IMR-90 (cell line): ENCODE measurements around the gene WDR90.

Experiments used
- BHLHE40 ChIP-seq: fragments of 150-350 bp; IDR thresholded peaks from 2 replicates; pipeline ENCODE4 v1.6.1; 2016; ENCODE audit warnings: mild to moderate bottlenecking, low read depth, low read length
- CEBPB ChIP-seq: IDR thresholded peaks from 2 replicates; pipeline ENCODE4 v1.6.1; 2012; ENCODE audit warnings: low read depth, low read length, improper control_type of control experiment
- CTCF ChIP-seq: conservative IDR thresholded peaks from 2 replicates; pipeline ENCODE4 v1.5.1; 2012; ENCODE audit warnings: mild to moderate bottlenecking, low read depth, low read length, improper control_type of control experiment
- FOS ChIP-seq: fragments of 150-350 bp; IDR thresholded peaks from 2 replicates; pipeline ENCODE4 v1.6.1; 2016; ENCODE audit warnings: low read depth, low read length
- MAFK ChIP-seq: IDR thresholded peaks from 2 replicates; pipeline ENCODE4 v1.6.1; 2012; ENCODE audit warnings: low read depth, low read length, improper control_type of control experiment
- MXI1 ChIP-seq: IDR thresholded peaks from 2 replicates; pipeline ENCODE4 v1.6.1; 2012; ENCODE audit warnings: low read depth, mild to moderate bottlenecking, low read length, moderate library complexity, borderline replicate concordance
- NFE2L2 ChIP-seq: fragments of 150-350 bp; IDR thresholded peaks from 2 replicates; pipeline ENCODE4 v1.6.1; 2016; ENCODE audit warnings: low read depth, mild to moderate bottlenecking, low read length
- POLR2A ChIP-seq: IDR thresholded peaks from 2 replicates; pipeline ENCODE4 v1.6.1; 2012; ENCODE audit warnings: mild to moderate bottlenecking, low read depth, low read length
- RAD21 ChIP-seq: IDR thresholded peaks from 2 replicates; pipeline ENCODE4 v1.6.1; 2012; ENCODE audit warnings: low read length, improper control_type of control experiment
- RCOR1 ChIP-seq: IDR thresholded peaks from 2 replicates; pipeline ENCODE4 v1.6.1; 2012; ENCODE audit warnings: mild to moderate bottlenecking, low read length, improper control_type of control experiment; ENCODE audit not compliant: insufficient replicate concordance
- RFX5 ChIP-seq: IDR thresholded peaks from 2 replicates; pipeline ENCODE4 v1.8.0; 2012; ENCODE audit warnings: low read depth, mild to moderate bottlenecking, low read length, moderate library complexity
- SMC3 ChIP-seq: fragments of 150-350 bp; IDR thresholded peaks from 2 replicates; pipeline ENCODE4 v1.6.1; 2016; ENCODE audit warnings: low read depth, mild to moderate bottlenecking, antibody characterized with exemption, low read length, moderate library complexity
- USF2 ChIP-seq: fragments of 150-350 bp; IDR thresholded peaks from 2 replicates; pipeline ENCODE4 v1.6.1; 2017; ENCODE audit warnings: mild to moderate bottlenecking, antibody characterized with exemption, low read length, low read depth
- TF ChIP-seq, protein P1 (sequence below): fragments of 150-350 bp; IDR thresholded peaks from 2 replicates; pipeline ENCODE4 v1.6.1; 2016; ENCODE audit warnings: low read depth, mild to moderate bottlenecking, low read length, moderate library complexity, borderline replicate concordance

DNA sequence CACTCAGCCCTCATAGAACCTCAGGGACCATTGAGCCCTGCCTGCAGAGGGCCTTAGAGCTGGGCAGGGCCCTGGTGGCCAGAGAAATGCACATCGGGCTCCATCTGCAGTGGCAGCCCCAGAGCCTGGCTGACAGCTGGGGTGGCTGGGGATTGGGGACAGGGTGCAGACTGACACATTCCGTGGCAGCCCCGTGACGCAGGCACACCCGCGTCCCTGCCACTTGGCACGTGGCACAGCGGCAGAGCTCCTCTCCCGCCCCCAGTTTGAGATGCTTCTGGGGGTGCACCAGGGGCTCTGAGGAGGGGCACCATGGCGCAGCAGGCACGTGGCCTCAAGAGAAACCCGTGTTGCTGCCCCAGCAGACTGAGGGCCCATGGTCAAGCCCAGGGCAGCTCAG is 54.2 kb downstream of the WDR90 start:
- TF ChIP-seq CEBPB (no peak), CTCF (no peak), POLR2A (no peak), RAD21 (no peak), USF2 (no peak), FOS (no peak), SMC3 (no peak), MXI1 (no peak), BHLHE40 (no peak), RFX5 (no peak), NFE2L2 (no peak), MAFK (no peak), RCOR1 (no peak)
- TF ChIP-seq, protein P1, sequence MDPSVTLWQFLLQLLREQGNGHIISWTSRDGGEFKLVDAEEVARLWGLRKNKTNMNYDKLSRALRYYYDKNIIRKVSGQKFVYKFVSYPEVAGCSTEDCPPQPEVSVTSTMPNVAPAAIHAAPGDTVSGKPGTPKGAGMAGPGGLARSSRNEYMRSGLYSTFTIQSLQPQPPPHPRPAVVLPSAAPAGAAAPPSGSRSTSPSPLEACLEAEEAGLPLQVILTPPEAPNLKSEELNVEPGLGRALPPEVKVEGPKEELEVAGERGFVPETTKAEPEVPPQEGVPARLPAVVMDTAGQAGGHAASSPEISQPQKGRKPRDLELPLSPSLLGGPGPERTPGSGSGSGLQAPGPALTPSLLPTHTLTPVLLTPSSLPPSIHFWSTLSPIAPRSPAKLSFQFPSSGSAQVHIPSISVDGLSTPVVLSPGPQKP, result no peak
